GM19372 (cell line): Measurements from ENCODE around the gene GUCD1.

Source experiments
- ATAC-seq: cut with Tn5 transposase; IDR thresholded peaks from one replicate; pipeline ENCODE4 v1.9.1; 2021; ENCODE audit warnings: mild to moderate bottlenecking, low read depth, moderate library complexity; ENCODE audit not compliant: unreplicated experiment

Gene GUCD1

DNA sequence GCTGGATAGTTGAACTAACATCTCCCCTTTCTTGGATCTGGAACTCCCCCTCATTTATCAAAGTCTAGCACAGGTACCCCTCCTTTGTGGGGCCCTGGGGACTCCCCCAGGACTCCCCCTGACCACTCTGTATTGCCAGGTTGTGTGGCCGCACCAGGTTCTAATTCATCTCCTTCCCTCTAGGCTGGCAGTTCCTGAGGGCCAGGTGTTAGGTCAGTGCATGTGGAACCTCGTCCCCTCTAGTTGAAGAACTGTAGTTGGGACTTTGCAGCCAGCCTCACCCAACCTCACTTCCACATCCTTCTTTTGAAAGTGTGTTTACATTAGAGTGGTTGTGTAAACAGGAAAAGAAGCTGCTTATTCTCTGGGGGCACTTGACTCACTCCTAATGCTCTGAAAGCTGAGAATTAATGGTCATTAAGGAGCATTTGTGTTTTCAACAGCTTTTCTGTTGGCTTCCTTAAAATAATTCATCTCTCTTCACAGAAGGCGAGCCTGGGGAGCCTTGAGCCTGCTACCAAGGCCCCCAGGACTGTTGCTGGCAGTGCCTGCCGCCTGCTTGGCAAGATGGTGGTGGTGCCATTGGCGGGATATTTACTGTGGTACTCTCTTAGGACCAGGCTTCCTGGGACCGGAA lies 48.0 kb downstream of the GUCD1 start:
- no peak for ATAC-seq

- ATAC-seq, result no peak
Observed at GRCh38 chr22:24504956-24505736, 49.8 kb downstream of the GUCD1 start.

- ATAC-seq, result no peak
Observed at GRCh38 chr22:24504540-24504939, 50.4 kb downstream of the GUCD1 start.

- no peak for ATAC-seq
Observed at GRCh38 chr22:24503843-24504338, 51.0 kb downstream of the GUCD1 start.

DNA sequence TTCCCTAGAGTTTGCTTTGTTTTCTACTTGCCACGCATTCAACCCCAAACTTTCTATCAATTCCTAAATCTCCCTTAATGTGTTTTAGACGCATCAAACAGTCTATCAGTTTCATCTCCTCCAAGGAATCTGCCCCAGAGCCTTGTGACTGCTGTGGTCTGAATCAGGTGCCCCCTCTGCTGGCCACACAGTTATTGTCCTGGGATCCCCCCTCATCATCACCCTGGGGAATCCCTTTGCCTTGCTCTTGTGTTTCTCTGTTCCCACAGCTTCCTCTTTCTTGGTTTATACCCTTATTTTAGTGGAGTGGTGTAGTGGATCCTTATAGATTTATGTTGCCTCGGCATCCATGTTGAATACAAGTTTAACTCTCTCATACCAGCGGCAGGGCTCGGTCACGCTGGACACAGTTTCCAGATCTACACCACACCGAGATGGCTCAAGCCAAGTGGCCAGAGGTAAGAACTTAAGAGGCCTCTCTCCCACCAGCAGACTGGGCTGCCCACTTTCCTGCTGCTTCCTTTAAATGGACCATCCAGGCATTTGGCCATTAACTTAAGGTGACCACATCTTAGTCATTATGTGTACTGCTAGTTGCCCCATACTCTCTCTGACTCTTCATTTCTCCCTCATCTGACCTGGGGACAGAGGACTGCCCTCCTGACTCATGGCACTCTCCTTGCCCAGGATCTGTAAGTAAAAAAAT lies 51.6 kb downstream of the GUCD1 start:
- no peak for ATAC-seq

GRCh38 chr22:24502541-24502940 lies 52.4 kb downstream of the GUCD1 start:
- no peak for ATAC-seq

DNA sequence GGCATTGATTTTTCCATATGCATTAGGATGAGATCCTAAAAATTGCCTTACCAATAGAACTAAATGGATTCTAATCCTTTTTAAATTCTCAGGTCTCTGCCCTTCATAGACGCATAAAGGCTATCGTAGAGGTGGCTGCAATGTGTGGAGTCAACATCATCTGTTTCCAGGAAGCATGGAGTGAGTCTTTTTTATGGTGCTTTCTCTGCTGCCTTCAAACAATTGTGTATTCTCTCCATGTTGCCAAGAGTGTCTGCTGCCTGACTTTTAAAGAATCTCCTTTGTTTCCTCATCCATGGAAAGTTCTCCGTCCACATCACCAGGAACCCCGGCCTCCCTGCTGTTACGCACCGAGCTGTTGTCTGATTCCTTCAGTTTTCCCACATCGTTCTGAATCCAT lies 52.9 kb downstream of the GUCD1 start:
- ATAC-seq, result no peak

DNA sequence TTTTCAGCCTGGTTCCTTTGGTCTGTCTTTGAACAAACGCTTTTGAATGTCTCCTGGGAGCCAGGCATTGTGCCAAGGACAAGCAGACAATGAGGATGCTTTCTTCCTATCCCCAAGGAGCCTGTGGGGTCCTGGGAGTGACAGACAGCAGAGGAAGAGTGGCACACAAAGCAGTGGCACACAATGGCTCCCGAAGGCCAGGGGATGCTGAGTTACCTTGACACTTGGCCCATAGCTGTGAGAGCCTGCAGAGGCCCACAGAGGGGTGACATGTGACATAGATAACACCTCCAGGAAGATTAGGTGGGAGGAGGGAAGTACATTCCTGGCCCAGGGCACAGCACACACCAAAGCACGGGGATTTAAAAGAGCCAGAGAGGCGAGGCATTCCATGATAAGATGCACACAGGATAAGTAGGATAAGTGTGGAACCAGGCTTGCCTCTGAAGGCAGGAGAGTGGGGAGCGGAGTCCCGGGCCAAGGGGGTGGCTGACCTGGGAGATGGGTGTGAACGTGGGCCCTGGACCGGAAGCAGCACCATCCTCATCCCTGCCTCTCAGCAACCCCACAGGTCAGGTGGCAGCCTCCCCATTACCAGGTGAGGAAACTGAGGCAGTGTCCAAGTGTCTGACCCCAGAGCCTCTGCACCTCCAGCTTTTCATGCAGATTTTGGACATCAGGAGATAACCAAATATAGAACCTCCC lies 53.5 kb downstream of the GUCD1 start:
- no peak for ATAC-seq

DNA sequence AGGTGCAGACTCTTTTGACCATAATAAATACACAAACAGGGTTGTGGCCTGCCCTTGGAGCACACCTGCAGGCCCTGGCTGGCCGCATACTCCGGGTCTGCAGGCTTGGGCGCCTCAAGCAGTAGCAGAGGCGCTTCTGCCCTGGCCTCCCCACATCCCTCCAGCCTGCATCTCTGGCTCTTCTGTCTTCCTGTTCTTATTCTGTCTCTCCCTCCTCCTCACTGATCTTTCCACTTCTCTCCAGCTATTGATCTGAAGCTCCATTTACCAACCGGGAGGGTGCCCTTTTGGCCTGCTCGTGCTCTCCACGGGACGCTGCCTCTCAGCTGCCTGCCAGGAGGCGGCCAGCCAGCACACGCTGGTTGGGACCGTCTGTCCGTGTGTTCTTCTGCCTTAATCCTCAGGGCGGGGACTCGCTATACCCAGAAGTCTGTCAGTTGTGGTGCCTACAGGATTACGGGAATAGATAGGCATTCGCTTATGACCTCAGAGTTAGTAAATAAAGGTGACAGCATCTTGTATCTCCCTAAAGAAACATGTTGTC lies 54.6 kb downstream of the GUCD1 start:
- ATAC-seq, result no peak

GRCh38 chr22:24499706-24500276 lies 55.1 kb downstream of the GUCD1 start:
- ATAC-seq, result no peak

GRCh38 chr22:24498824-24499223 lies 56.1 kb downstream of the GUCD1 start:
- ATAC-seq, result no peak

DNA sequence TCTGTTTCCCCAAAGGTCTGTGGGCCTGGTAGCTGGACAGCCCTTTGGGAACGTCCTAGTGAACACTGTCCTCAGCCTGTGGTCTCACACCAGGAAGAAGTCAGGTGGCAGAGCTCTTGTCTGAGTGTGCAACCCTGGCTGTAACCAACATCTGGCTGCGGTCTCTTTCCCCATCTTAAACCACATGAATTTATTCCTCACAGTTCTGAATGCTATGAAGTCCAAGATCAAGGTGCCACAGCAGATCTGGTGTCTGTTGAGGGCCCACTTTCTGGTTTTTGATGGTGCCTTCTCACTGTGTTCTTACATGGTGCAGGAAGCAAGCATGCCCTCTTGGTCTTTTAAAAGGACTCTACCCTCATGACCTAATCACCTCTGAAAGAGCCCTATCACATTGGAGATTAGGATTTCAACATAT lies 57.1 kb downstream of the GUCD1 start:
- ATAC-seq, result no peak

DNA sequence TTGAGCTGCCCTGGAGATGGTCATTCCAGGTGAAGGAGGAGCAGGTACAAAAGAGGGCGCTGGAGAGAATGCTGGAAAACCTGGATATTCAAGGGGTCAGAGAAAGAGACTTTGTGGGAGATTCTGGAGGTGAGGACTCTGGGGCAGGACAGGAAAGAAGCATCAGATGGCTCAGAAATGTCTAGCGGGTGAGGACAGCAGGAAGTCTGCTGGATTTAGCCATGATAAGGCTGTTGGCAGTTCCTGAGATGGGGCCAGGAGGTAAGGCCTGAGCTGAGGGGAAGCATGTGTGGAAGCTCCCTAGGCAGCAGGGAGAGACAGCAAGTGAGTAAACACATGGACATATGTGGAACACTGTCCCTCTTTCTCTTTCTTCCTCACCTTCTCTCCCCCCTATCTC lies 58.3 kb downstream of the GUCD1 start:
- ATAC-seq, result no peak

DNA sequence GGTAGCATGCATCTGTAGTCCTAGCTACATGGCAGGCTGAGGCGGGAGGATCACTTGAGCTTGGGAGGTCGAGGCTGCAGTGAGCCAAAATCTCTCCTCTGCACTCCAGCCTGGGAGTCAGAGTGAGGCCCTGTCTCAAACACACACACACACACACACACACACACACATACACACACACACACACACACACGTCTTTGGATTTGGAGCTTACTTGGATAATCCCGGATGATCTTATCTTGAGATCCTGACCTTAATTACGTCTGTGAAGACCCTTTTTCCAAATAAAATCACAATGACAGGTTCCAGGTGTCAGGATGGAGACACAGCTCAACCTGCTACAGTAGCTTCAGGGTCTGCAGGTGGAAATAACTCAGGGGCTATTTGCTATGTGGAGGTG lies 58.7 kb downstream of the GUCD1 start:
- ATAC-seq, result no peak

DNA sequence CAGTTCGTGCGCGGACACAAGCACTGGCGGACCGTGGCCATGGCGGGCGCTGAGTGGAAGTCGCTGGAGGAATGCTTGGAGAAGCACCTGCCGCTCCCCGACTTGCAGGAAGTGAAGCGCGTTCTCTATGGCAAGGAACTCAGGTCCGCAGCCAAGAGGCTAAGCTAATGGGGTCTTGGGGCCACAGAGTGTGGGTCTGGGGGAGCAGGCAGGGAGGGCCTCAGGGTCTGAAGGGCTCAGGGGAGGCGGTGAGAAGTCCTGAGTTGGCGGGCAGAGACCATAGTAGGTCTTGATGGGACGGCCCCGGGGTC lies 59.6 kb downstream of the GUCD1 start:
- no peak for ATAC-seq

DNA sequence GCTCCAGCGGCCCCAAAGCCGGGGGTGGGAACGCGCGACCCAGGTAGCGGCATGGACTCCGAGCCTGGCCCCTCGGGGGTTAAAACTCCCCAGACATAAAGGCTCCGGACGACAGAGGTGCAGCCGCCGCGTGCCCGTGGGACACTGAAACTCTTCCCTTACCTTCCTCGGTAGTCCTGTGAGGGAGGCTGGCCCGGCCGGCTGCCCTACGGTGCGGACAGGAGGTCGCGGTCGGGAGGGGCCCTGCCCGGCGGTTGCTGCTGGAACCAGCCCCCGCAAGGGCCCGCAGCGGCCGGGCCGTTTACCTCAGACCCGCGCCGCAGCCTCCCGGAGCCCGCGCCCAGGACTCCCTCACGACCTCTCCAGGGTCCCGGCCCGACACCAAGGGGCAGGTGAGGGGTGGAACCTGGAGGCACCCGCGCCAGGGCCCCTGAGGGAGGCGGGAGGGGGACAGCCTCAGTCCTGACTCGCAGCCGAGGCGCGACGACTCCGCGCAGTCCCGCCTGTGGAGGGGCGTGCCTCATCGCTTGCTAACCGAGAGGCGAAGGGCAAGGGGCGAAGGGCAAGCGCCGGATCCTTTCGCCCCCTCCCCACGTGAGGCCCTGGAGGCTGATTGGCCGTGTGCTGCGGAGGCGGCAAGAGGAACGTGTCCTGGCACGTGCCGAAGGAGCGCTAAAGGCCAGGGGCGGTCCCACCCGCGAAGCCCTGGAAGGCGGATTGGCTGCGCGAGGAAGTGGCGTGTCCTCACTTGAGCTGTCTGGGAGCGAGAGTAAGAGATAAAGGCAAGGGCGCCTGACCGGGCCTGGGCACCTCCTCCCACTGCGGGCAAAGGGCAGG lies 60.2 kb downstream of the GUCD1 start, which contains the start of gene UPB1:
UPB1 (plus strand) TSS at position 805 of the 837 bp plus-strand sequence. CDS start 72 bp downstream, outside the sequence.
- ATAC-seq, result no peak

DNA sequence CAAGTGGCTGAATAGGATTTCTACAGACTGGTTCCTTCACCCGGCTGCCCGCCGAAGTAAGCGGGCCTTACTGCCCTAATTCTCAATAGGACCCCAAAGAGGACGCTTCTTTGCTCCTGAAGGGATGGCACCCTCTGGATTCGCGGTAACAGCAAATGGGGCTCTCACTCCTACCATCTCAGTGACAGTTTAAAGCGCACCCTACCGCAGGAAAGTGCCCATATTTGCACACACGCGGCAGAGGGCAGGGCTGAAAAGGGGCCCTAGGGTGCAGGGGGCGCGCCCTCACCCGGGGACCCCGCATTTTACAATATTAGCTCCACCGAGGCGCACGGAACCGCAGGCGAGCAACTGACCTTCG lies 60.8 kb downstream of the GUCD1 start:
- ATAC-seq, result no peak

DNA sequence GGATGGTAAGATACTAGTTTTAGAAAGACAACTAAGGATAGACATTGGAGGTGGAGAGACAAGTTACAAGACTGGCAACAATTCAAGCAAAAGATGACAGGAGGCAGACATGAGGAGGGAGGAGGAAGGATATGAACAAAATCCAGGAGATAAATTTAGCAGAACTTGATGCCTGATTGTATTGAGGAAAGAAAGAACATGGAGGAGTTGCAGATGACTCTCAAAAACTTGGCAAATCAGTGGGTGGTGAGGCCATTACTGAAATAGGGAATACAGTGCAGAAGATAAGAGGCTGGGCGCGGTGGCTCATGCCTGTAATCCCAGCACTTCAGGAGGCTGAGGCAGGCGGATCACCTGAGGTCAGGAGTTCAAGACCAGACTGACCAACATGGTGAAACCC lies 62.5 kb downstream of the GUCD1 start:
- no peak for ATAC-seq
